DLD1 (cell line): ENCODE results near the gene HLA-DPA1.

ENCODE experiments used
- in situ Hi-C: cut with HindIII; loops from 2 replicates; pipeline ENCODE4 v1.10.0; 2017; ENCODE audit warnings: low sequenced_read_pairs

The HLA-DPA1 gene

GRCh38 chr6:33018418-33018817 lies 55.0 kb downstream of the HLA-DPA1 start:
- in situ Hi-C loops, result no loop called here

- in situ Hi-C loops, result no loop called here
Measured at GRCh38 chr6:33017694-33018353, 55.6 kb downstream of the HLA-DPA1 start.

GRCh38 chr6:33017018-33017417 lies 56.4 kb downstream of the HLA-DPA1 start:
- in situ Hi-C loops, result no loop called here

- in situ Hi-C loops, result no loop called here
Measured at GRCh38 chr6:33015798-33016197, 57.7 kb downstream of the HLA-DPA1 start.

DNA sequence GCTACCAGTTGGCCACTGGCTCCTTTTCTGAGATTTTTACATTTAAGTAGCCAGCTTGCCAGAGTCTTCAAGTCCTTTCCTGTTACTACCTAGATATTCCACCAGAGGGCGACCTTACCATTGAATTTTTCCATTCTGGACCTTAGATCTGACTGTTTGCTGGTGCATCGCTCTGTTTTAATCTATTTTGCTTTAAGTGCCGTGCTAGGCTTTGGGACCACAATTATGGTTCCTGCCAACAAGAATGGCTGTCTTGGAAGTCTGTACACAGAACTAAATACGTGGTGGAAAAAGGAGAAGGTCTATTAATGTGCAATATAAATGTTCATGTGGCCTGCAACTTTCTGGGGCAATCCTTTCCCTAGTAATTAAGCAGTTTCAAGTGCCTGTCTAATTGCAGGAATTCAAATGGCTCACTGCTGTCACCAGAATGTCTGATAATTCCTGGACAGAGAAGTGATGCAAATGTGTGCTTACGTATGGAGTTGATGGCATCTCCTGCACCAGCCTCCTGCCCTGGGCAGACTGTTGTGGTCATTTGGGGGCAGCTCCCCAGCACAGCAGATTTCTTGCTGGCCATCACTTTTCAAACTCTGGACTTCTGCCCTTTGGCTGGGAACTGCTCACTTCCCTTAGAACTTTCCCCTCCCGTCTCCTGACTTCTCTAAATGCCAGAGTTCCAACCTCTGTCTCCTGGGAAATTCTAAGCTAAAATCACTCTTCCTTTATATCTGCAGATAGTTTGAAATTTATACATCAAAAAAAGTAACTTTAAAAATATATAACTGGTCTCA lies 58.4 kb downstream of the HLA-DPA1 start:
- in situ Hi-C loops, result no loop called here
